ENCODE results near the gene CACNA1G.

CACNA1G gene

DNA sequence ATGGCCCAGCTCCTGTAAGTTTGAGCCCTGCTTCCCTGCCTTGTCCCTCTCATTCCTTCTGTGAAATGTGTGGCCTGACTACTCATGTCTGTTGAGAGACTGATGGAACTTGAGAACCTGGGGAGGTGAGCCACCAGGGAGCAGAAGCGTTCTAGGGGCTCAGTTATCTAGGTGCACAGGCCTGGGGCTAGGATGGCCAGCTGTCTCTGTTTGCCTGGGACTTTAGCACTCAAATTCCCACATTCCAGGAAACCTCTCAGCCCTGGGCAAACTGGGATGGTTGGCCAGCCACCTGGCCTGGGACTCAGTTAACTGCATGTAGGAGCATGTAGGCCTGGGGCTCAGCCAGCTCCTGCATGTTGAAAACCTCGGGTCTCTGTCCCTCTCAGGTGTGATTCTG lies 37.3 kb upstream of the CACNA1G start:
- TF ChIP-seq CTCF (IDR thresholded peaks at IDR 0.05; ENCODE audit: control insufficient read depth, insufficient read depth, low read depth, low read length, missing control alignments): no peak
- H3K4me3 ChIP-seq (ENCODE audit: control insufficient read depth, low read depth, low read length): no peak overlapping the region
- DNase-seq (ENCODE audit: low read depth): no peak

- no peak for TF ChIP-seq CTCF (IDR thresholded peaks at IDR 0.05; ENCODE audit: control insufficient read depth, insufficient read depth, low read depth, low read length, missing control alignments)
- no peak overlapping the region for H3K4me3 ChIP-seq (ENCODE audit: control insufficient read depth, low read depth, low read length)
- no peak for DNase-seq (ENCODE audit: low read depth)
Measured at GRCh38 chr17:50524838-50525237, 35.7 kb upstream of the CACNA1G start.

DNA sequence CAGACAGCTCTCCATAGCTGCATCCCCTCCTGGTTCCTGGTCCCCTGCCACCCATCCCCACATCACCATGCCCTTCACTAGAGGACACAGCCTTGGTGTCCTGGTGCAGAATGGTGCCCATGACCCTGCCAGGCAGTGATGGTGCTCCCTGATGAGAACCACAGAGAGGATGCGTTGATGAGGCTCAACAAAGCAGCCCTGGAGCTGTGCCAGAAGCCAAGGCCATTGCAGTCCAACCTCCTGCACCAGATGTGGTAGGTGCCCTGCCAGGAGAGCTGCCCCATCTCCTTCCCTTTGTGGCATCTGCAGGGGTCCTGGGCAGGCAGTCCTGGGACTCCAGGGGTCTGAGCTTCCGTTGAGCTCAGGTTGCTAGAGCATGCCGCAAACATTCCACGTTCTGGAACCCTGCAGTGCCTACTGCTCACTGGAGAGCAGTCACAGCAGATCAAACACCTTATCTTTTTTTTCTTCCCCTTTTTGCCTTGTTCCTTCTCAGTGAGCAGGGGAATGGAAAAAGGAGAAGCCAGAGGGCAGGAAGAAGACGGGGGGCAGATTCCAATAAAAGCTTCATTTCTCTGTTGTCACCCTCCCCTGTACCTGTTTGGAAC lies 33.3 kb upstream of the CACNA1G start:
- DNase-seq (ENCODE audit: low read depth): no peak
- TF ChIP-seq CTCF (IDR thresholded peaks at IDR 0.05; ENCODE audit: control insufficient read depth, insufficient read depth, low read depth, low read length, missing control alignments): no peak
- no peak overlapping the region for H3K4me3 ChIP-seq (ENCODE audit: control insufficient read depth, low read depth, low read length)

GRCh38 chr17:50527949-50528474 lies 32.5 kb upstream of the CACNA1G start:
- TF ChIP-seq CTCF (IDR thresholded peaks at IDR 0.05; ENCODE audit: control insufficient read depth, insufficient read depth, low read depth, low read length, missing control alignments): no peak
- no peak for DNase-seq (ENCODE audit: low read depth)
- no peak overlapping the region for H3K4me3 ChIP-seq (ENCODE audit: control insufficient read depth, low read depth, low read length)

DNA sequence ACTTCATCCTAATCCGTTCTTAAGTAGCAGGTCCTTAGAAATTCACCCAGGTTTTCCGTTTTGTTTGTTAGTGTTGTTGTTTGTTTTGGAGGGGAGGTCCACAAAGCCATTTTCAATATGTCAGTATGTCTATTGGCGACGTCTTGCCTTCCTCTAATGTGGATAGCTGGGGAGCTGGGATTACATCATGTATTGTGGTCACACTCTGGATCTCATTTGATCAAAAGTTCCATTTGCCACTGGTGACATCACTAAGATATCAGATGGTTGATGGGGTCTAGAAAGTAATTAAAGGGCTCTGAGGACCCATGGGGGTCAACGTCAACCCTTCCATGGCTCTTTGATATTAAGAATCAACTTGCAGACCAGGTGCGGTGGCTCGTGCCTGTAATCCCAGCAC lies 30.7 kb upstream of the CACNA1G start:
- DNase-seq (ENCODE audit: low read depth): no peak
- TF ChIP-seq CTCF (IDR thresholded peaks at IDR 0.05; ENCODE audit: control insufficient read depth, insufficient read depth, low read depth, low read length, missing control alignments): no peak
- no peak overlapping the region for H3K4me3 ChIP-seq (ENCODE audit: control insufficient read depth, low read depth, low read length)

- TF ChIP-seq CTCF (IDR thresholded peaks at IDR 0.05; ENCODE audit: control insufficient read depth, insufficient read depth, low read depth, low read length, missing control alignments): no peak
- no peak overlapping the region for H3K4me3 ChIP-seq (ENCODE audit: control insufficient read depth, low read depth, low read length)
- DNase-seq (ENCODE audit: low read depth): no peak
Measured at GRCh38 chr17:50531428-50532025, 29.0 kb upstream of the CACNA1G start.
